ENCODE results near the gene KDM5A. TPM values are rescaled to one million over a fixed set of nuclear protein-coding genes. Genes with fewer than 3 reads are reported as not detected.
"Not testable (repeated sequence)": the region's sequence is repeated elsewhere in the genome, so short reads cannot be mapped to it uniquely, and the experiment has no call there.

KDM5A gene
- total RNA-seq, 1 donor from 2014 or later, result 28.2 TPM

- Histone ChIP-seq H3K4me1 (no peaks in the 10 kb centered on the region), H3K4me3 (no peak overlapping the region), H3K9me3 (replicated peaks) (peaks cover 12% of the 10 kb centered on the region), H3K27me3 (ENCODE audit: low read depth) (no peaks in the 10 kb centered on the region), H3K36me3 (peaks cover 94% of the 10 kb centered on the region), H3K27ac (replicated peaks) (no peak overlapping the region)
- TF ChIP-seq CTCF (IDR thresholded peaks at IDR 0.05; ENCODE audit: borderline replicate concordance), result no peak
- DNase-seq, result no peak
- intact Hi-C loops (cut with micrococcal nuclease), result no loop called here
Measured at GRCh38 chr12:304805-305204, 84.3 kb downstream of the KDM5A start.

- Histone ChIP-seq H3K36me3 (peaks cover 92% of the 10 kb centered on the region), H3K9me3 (replicated peaks) (peaks cover 23% of the 10 kb centered on the region)
- H3K27ac ChIP-seq (replicated peaks); DNase-seq; H3K4me3 ChIP-seq; H3K27me3 ChIP-seq (ENCODE audit: low read depth); H3K4me1 ChIP-seq; intact Hi-C loops (cut with micrococcal nuclease): not testable (repeated sequence)
Measured at GRCh38 chr12:302766-303165, 86.4 kb downstream of the KDM5A start.

- H3K27ac ChIP-seq (replicated peaks); H3K4me1 ChIP-seq; H3K27me3 ChIP-seq (ENCODE audit: low read depth); DNase-seq; intact Hi-C loops (cut with micrococcal nuclease); H3K4me3 ChIP-seq: not testable (repeated sequence)
- Histone ChIP-seq H3K36me3 (peaks cover 91% of the 10 kb centered on the region), H3K9me3 (replicated peaks) (peaks cover 23% of the 10 kb centered on the region)
Measured at GRCh38 chr12:300166-300565, 89.0 kb downstream of the KDM5A start.

GRCh38 chr12:299511-299910 is 89.6 kb downstream of the KDM5A start:
- H3K4me3 ChIP-seq; H3K27ac ChIP-seq (replicated peaks); H3K27me3 ChIP-seq (ENCODE audit: low read depth); DNase-seq; H3K4me1 ChIP-seq; intact Hi-C loops (cut with micrococcal nuclease): not testable (repeated sequence)
- Histone ChIP-seq H3K9me3 (replicated peaks) (peaks cover 23% of the 10 kb centered on the region), H3K36me3 (peaks cover 91% of the 10 kb centered on the region)

GRCh38 chr12:298059-298458 is 91.1 kb downstream of the KDM5A start:
- DNase-seq; intact Hi-C loops (cut with micrococcal nuclease); H3K27me3 ChIP-seq (ENCODE audit: low read depth); H3K4me1 ChIP-seq; H3K4me3 ChIP-seq; H3K27ac ChIP-seq (replicated peaks): not testable (repeated sequence)
- peaks cover 23% of the 10 kb centered on the region for H3K9me3 ChIP-seq (replicated peaks)
- peaks cover 93% of the 10 kb centered on the region for H3K36me3 ChIP-seq

- intact Hi-C loops (cut with micrococcal nuclease), result no loop called here
- Histone ChIP-seq H3K27me3 (ENCODE audit: low read depth) (no peaks in the 10 kb centered on the region), H3K36me3 (peaks cover 97% of the 10 kb centered on the region), H3K4me1 (no peaks in the 10 kb centered on the region), H3K27ac (replicated peaks) (no peak overlapping the region), H3K4me3 (no peak overlapping the region), H3K9me3 (replicated peaks) (peaks cover 15% of the 10 kb centered on the region)
- no peak for TF ChIP-seq CTCF (IDR thresholded peaks at IDR 0.05; ENCODE audit: borderline replicate concordance)
- no peak for DNase-seq
Measured at GRCh38 chr12:295132-295531, 94.0 kb downstream of the KDM5A start.

- H3K36me3 ChIP-seq, result peaks cover 86% of the 10 kb centered on the region
- no peaks in the 10 kb centered on the region for H3K27me3 ChIP-seq (ENCODE audit: low read depth)
- H3K9me3 ChIP-seq (replicated peaks), result no peaks in the 10 kb centered on the region
- H3K4me1 ChIP-seq, result peaks cover 10% of the 10 kb centered on the region
- DNase-seq, result no peak
- intact Hi-C loops (cut with micrococcal nuclease), result no loop called here
- no peak overlapping the region for H3K4me3 ChIP-seq
- no peak for TF ChIP-seq CTCF (IDR thresholded peaks at IDR 0.05; ENCODE audit: borderline replicate concordance)
- H3K27ac ChIP-seq (replicated peaks), result no peak overlapping the region
Measured at GRCh38 chr12:293199-293598, 95.9 kb downstream of the KDM5A start.

GRCh38 chr12:292186-292585 is 96.9 kb downstream of the KDM5A start:
- no peak for DNase-seq

More at GRCh38 chr12:292186-292585, 96.9 kb downstream of the KDM5A start:
- intact Hi-C loops (cut with micrococcal nuclease), result no loop called here
- Histone ChIP-seq H3K9me3 (replicated peaks) (no peaks in the 10 kb centered on the region), H3K27me3 (ENCODE audit: low read depth) (no peaks in the 10 kb centered on the region), H3K27ac (replicated peaks) (no peak overlapping the region), H3K4me1 (peaks cover 15% of the 10 kb centered on the region), H3K36me3 (peaks cover 77% of the 10 kb centered on the region), H3K4me3 (no peak overlapping the region)
- TF ChIP-seq CTCF (IDR thresholded peaks at IDR 0.05; ENCODE audit: borderline replicate concordance), result no peak

Measured in left ventricle myocardium inferior (tissue), 1 donor.